ENCODE data around the gene CLPTM1.
"Not testable (repeated sequence)": the region's sequence is repeated elsewhere in the genome, so short reads cannot be mapped to it uniquely, and the experiment has no call there.

CLPTM1 gene

GRCh38 chr19:44975444-44975843, 20.3 kb downstream of the CLPTM1 start:
- DNase-seq, result no peak

GRCh38 chr19:44984005-44984404, 28.8 kb downstream of the CLPTM1 start:
- no peak for DNase-seq

- DNase-seq, result no peak
These were observed 30.3 kb downstream of the CLPTM1 start for GRCh38 chr19:44985445-44985844.

- DNase-seq, result no peak
These were observed 31.2 kb downstream of the CLPTM1 start for GRCh38 chr19:44986389-44986788.

GRCh38 chr19:44987148-44987675, 32.0 kb downstream of the CLPTM1 start:
- DNase-seq, result no peak

GRCh38 chr19:44988273-44988672, 33.1 kb downstream of the CLPTM1 start:
- DNase-seq, result no peak

GRCh38 chr19:44988896-44989556, 33.8 kb downstream of the CLPTM1 start:
- DNase-seq, result peak; percentile 70

- no peak for DNase-seq
These were observed 35.3 kb downstream of the CLPTM1 start for GRCh38 chr19:44990459-44990858.

GRCh38 chr19:44990966-44991365, 35.8 kb downstream of the CLPTM1 start:
- DNase-seq, result no peak

GRCh38 chr19:44992336-44993163, 37.4 kb downstream of the CLPTM1 start:
- no peak for DNase-seq

- DNase-seq, result no peak
These were observed 38.3 kb downstream of the CLPTM1 start for GRCh38 chr19:44993526-44993925.

GRCh38 chr19:44993926-44994537, 38.9 kb downstream of the CLPTM1 start:
- no peak for DNase-seq

- DNase-seq, result no peak
These were observed 42.8 kb downstream of the CLPTM1 start for GRCh38 chr19:44998025-44998424.

- DNase-seq, result not testable (repeated sequence)
These were observed 44.1 kb downstream of the CLPTM1 start for GRCh38 chr19:44999131-44999925.

- not testable (repeated sequence) for DNase-seq
These were observed 45.5 kb downstream of the CLPTM1 start for GRCh38 chr19:45000665-45001064.

- peak; percentile 97 for DNase-seq
These were observed 46.0 kb downstream of the CLPTM1 start, which contains the start of gene RELB for GRCh38 chr19:45001087-45001739. Gene RELB, plus strand, starts transcription at chr19:45001464. Its CDS starts 116 bp downstream, at chr19:45001580.

GRCh38 chr19:45003485-45003884, 48.3 kb downstream of the CLPTM1 start:
- DNase-seq, result no peak

- DNase-seq, result no peak
These were observed 50.6 kb downstream of the CLPTM1 start for GRCh38 chr19:45005787-45006186.

- no peak for DNase-seq
These were observed 53.4 kb downstream of the CLPTM1 start for GRCh38 chr19:45008552-45008951.

GRCh38 chr19:45009625-45010255, 54.6 kb downstream of the CLPTM1 start:
- no peak for DNase-seq

GRCh38 chr19:45010306-45010705, 55.1 kb downstream of the CLPTM1 start:
- no peak for DNase-seq

- no peak for DNase-seq
These were observed 56.8 kb downstream of the CLPTM1 start for GRCh38 chr19:45011959-45012358.
